ENCODE data around the gene SUPT16H. TPM values are rescaled to one million over a fixed set of nuclear protein-coding genes. Genes with fewer than 3 reads are reported as not detected.
A peak's percentile ranks its signal among the peaks of the same experiment; 100 is the strongest.
"Not testable (repeated sequence)": the region's sequence is repeated elsewhere in the genome, so short reads cannot be mapped to it uniquely, and the experiment has no call there.

The SUPT16H gene
- 74.9 and 112 TPM in 2 replicates for total RNA-seq

DNA sequence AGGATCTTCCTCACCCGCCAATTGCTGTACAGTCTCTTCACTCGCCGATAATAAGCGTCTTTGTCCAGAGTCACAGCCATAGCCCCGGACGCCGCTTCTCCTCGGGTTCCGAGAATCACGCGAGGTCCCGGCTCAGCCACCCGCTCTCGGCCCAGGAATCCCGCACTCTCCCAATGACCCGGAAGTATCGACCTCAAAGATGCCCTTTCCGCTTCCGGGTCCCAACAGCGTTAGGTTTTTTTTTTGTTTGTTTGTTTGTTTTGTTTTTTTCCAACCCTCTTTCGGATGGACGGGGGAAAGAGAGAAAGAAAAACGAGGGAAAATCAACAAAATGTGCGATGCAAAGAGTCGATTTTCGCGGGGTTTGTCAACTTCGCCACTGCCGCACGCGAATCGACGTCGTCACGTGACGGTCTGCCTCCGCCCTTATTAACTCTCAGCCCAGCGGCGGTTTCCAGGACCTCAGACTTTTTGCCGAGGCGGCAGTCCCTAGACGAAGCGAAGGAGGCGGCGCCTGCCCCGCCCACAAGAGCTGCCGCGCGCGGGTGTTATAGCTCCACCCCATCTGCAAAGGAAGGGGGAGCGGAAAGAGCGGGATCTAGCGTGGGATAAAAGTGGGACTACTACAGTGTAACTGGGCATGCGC lies at the start of gene SUPT16H:
Gene SUPT16H (minus strand): TSS at position 172 of the 646 bp plus-strand sequence. CDS start 92 bp downstream, at position 80.
- peak; percentile 97 for DNase-seq

DNA sequence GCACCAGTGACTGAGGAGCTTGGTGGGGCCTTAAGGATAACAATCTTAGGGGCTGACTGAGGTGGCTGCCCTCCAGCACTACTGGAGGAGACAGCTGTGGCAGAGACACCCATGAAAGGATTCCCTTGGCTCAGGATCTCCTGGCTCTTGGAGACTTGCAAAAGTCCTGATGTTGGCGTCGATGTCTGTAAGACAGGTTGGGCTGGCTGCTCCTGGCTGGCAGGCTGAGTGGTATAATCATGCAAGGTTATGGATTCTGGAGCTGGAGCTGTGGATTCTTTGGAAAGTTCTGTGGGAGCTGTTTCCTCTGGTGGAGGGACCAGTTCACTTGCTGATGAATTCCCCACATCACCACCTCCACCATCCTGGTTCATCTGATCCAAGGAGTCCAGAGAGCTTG lies 47.3 kb upstream of the SUPT16H start:
- DNase-seq = no peak

DNA sequence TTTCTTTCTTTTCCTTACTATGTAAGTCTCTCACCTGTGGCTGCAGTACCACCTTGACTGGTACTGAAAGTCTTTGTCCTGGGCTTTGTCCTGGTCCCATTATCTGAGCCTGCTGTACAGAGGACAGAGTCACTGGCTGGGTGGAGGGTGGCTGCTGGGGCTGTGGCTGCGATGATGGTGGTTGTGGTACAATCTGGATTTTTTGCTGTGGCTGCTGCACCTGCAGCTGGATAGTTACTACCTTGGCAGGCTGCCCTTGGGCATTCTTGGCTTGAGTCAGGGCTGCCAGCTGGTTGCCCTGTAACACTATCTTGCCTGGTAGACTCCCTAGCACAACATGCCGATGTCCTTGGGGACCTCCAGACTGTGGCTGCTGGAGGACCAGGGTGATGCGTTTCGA lies 45.1 kb upstream of the SUPT16H start:
- DNase-seq = no peak

GRCh38 chr14:21426692-21427091 lies 42.9 kb upstream of the SUPT16H start:
- DNase-seq = no peak

DNA sequence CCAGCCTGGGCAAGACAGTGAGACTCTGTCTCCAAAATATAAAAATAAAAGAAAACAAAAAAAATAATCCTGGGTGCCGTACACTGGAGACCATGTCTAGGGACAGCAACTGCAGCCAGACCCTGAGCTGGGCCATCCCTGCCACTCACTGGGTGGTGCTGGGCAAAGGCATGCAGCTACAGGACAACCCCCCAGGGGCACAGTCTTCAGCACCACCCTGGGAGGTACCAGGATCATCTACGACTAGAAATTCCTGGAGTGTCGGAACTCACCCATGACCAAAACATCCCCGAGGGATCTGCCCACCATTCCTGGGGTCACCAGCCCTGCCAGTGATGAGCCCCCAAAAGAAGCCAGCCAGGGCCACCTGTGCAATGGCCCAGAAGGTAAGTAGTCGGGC lies 35.7 kb upstream of the SUPT16H start:
- no peak for DNase-seq

GRCh38 chr14:21415329-21415728 lies 31.5 kb upstream of the SUPT16H start:
- DNase-seq = no peak

- DNase-seq = no peak
Measured at GRCh38 chr14:21414137-21414631, 30.4 kb upstream of the SUPT16H start.

GRCh38 chr14:21408147-21408546 lies 24.3 kb upstream of the SUPT16H start:
- peak; percentile 48 for DNase-seq

DNA sequence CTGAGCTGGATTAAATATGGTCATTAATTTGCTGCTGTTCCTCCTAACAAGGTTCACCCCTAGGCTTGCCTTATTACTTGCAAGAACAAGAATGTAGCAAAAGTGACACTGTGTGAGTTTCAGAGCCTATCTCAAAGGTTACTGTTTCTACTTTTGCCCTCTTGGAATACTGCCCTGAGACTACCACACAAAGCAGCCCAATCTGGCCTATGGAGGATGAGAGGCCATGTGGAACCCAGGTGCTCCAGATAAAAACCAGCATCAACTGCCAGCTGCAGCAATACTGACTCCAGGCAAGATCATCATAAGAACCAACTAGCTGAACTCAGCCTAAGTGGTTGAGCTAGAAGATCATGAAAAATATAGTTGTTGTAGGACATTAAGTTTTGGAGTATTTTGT lies 22.4 kb upstream of the SUPT16H start:
- no peak for DNase-seq

- DNase-seq = peak; percentile 80
Measured at GRCh38 chr14:21405097-21405496, 21.3 kb upstream of the SUPT16H start.

DNA sequence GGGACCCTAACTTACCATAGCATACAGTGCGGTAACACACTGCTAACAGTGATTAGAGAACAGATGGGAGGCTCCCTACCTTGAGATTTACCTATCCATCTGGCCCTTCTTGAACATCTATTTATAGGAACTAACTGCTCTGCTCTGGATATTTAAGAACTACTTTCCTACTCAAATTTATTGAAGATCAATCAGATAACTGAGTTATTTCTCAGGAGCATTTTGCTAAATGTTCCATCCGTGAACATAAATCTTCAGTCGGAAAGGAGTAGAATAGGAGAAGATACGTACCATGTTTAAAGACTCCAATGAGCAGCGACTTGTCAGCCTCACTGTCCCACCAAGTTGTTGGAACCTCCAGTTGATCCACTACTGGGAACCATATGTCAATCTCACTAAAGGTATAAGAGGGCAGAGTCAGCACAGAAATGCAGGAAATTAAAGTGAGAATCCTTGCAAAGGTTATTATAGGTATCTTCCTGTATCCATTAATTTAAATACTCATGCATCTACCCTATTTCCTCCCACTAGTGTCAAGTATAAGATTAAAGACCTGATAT lies 15.6 kb upstream of the SUPT16H start:
- no peak for DNase-seq

DNA sequence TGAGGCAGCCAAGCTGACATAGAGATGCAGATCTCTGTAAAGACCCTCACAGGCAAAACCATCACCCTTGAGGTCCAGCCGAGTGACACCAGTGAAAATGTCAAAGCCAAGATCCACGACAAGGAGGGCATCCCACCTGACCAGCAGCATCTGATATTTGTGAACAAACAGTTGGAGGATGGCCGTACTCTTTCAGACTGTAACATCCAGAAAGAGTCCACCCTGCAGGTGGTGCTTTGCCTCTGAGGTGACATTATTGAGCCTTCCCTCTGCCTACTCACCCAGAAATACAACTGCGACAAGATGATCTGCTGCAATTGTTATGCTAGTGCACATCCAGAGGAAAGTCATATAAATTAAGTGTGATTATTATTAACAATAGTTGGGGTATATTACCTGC lies 15.1 kb upstream of the SUPT16H start:
- no peak for DNase-seq

- no peak for DNase-seq
Measured at GRCh38 chr14:21395450-21395849, 11.6 kb upstream of the SUPT16H start.

- DNase-seq = no peak
Measured at GRCh38 chr14:21385188-21385904, 1.5 kb upstream of the SUPT16H start.

GRCh38 chr14:21384494-21384851 lies 654 bp upstream of the SUPT16H start:
- DNase-seq = no peak

- DNase-seq = peak; percentile 62
Measured at GRCh38 chr14:21382886-21383847, 652 bp downstream of the SUPT16H start.

- DNase-seq = no peak
Measured at GRCh38 chr14:21382095-21382494, 1.7 kb downstream of the SUPT16H start.

- DNase-seq = no peak
Measured at GRCh38 chr14:21379338-21379737, 4.5 kb downstream of the SUPT16H start.

DNA sequence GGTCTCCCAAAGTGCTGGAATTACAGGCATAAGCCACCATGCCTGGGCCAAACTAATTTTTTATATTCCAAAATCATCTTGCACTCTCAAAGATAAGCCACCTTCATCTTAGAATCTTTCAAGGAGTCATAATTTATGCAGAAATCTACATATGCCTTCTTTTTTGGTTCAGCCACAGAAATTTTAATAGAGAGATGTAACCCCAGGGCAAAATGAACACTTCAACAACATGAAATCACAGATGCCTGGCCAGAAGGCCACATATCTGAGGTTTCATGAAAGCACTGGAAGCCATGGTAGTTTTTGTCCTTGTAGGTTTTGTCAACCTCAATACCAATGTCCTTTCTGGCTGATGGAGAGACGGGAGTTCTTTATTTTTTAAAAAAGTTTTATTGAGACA lies 9.8 kb downstream of the SUPT16H start:
- no peak for DNase-seq

- not testable (repeated sequence) for DNase-seq
Measured at GRCh38 chr14:21372814-21373213, 11.0 kb downstream of the SUPT16H start.

DNA sequence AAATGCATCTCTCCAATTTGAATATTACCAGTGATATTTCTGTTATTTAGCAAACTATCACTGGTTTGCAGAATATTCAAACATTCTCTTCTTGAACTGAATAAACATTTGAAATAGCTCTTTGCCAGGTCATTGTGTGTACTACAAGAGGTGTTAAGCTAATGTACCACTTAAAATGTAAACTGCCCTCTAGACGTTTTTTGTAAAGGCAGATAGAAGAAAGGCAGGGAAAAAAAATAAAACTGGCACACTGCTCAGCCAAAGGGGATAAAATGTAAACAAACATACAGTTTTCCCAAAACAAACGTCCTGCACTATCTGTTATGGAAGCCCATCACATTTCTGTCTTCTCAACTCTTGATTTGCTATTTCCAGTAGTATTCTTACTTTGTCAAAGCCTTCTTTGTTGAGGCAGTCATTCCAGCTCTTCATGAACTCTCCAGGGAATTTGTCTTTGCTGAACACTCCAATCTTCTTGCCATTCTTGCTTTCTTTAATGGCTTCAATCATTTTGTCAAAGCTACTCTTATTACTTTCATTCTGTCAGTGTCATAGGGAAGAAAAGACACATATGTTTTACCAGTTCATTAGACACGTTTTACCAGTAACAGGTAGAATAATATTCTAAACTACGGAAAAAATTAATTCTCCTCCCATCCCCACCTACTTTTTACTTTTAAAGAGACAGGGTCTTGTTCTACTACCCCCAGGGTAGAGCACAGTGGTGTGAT lies 13.7 kb downstream of the SUPT16H start:
- DNase-seq = no peak

- no peak for DNase-seq
Measured at GRCh38 chr14:21367582-21368144, 16.2 kb downstream of the SUPT16H start.
